H1 (cell line): ENCODE measurements around the gene PTPRG. TPM values are rescaled to one million over a fixed set of nuclear protein-coding genes. Genes with fewer than 3 reads are reported as not detected.

Source experiments
- CHD1 ChIP-seq: IDR thresholded peaks from 2 replicates; pipeline ENCODE4 v1.6.1; 2012; ENCODE audit warnings: low read depth, low read length, improper control_type of control experiment
- CHD7 ChIP-seq: fragments of 300-600 bp; sonication (generic); IDR thresholded peaks from 2 replicates; pipeline ENCODE4 v1.7.1; 2012; ENCODE audit warnings: low read length, moderate library complexity, mild to moderate bottlenecking, inconsistent platforms; ENCODE audit not compliant: insufficient replicate concordance
- ZNF274 ChIP-seq: IDR thresholded peaks from 2 replicates; pipeline ENCODE4 v1.7.0; 2012; ENCODE audit warnings: low read length, borderline replicate concordance; ENCODE audit errors: extremely low read depth
- polyA plus RNA-seq, 7 experiments: library from polyadenylated mRNA; depleted of rRNA in 3 of 7; stranded (reverse) in 5 of 7; unstranded in 2 of 7; fragments of >200 nt in 5 of 7; fragments of 200-250 nt in 2 of 7; gene quantifications; 1 replicate in 5 of 7; 2 replicates in 1 of 7; 4 replicates in 1 of 7; pipeline versions ENCODE4 v1.2.1 to v1.2.3, GENCODE V29; 2011 to 2013; ENCODE audit warnings: missing spikeins in 2 of 7, mixed read lengths in 2 of 7
- total RNA-seq: library from RNA; stranded (reverse); fragmentation: NEBNext Ultra II Directional; extraction: Animal tissue kit (Norgen Biotek cat#: 25700); gene quantifications from 2 replicates; pipeline ENCODE4 v1.2.1, GENCODE V29; 2021

Gene PTPRG
- total and polyA plus RNA-seq, 2 of the 8 experiments (the other 6 are each of a cell fraction or from before 2014, with no cell fraction given): 23.3 to 96.2 TPM

- TF ChIP-seq CHD7 (no peak), CHD1 (no peak), ZNF274 (no peak)
Observed at GRCh38 chr3:62133015-62133414, 571.6 kb downstream of the PTPRG start (continued).
